Stimulated activated CD8-positive, alpha-beta memory T cell treated with anti-CD3 and anti-CD28 coated beads, Interleukin-4, amount 100 ng/mL, for 1 hour (primary cell): ENCODE data around the gene TRERF1.

Source experiments
- DNase-seq, 2 donors: peaks; one replicate each; pipeline ENCODE4 v3.0.0-alpha.2; 2020; ENCODE audit warnings: low read depth in 2 of 2, low spot score in 1 of 2

Gene TRERF1

DNA sequence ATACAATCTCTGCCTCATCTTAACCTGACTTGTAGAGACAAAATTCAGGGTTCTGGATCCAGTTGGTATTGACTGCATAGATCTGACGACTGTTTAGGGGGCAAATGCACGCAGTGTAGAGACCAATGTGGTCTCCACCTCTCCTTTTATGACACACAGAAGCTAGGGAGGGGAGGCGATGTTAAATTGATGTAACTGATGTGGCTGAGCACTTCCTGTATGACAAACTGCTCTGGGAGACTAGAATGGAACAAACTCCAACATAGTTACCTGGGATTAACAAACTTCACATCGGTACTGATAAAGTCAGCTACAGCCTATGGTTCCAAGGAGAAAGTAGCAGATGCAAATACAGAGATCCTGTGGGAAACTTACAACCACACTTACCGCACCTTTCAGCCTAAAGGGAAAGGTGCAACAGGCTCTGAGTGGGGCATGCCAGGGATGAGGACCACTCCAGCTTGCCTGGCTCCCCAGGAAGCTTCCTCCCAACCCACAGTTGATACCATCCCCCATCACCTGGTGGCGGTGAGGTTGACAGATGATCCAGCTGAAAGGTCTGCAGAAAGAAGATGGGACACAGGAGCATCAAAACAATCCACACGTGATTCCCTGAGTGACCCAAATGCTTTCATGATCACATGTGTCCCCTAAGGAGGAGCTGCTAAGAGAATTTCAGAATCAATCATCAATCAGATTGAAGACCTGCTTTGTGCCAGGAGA, 173.4 kb downstream of the TRERF1 start:
- no peak for DNase-seq

DNA sequence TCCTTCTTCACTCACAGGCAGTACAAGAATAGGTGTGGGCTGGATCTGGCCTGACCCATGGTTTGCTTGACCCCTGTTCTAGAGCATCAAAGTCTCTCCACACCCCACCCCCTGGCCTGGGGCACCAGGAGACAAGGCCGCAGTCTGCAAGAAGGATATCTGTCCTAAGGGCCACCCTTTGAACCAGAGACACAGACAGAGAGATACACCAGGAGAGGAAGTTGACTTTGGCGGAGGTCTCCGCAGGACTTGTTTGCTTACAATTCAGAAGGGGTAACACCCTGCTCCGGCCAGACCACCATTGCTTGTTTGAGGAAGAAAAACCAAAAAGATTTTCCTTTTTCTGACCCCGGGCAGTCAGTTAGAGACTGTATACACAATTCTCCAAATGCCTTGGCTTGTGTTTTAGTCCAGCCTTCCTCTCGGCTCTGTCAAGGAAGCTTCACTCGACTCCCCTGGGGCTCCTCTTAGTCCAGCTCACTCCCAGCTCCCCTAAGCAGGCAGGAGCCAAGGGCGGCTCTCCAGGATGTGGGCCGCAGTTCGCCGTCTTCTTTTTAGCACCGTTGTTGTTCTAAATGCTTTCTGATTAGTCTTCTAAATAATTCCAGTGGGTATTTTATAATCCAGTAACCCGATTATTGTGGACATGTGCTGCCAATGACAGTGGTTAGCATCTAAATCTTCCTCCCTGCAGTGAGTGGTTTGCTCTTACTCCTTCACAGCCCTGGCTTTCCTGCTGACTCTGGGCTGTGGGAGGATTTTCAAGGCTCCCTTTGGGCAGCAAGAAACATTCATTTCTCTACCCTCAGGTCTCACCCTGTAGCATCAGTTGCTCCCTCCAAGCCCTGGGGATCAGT, 175.5 kb downstream of the TRERF1 start:
- DNase-seq = no peak

DNA sequence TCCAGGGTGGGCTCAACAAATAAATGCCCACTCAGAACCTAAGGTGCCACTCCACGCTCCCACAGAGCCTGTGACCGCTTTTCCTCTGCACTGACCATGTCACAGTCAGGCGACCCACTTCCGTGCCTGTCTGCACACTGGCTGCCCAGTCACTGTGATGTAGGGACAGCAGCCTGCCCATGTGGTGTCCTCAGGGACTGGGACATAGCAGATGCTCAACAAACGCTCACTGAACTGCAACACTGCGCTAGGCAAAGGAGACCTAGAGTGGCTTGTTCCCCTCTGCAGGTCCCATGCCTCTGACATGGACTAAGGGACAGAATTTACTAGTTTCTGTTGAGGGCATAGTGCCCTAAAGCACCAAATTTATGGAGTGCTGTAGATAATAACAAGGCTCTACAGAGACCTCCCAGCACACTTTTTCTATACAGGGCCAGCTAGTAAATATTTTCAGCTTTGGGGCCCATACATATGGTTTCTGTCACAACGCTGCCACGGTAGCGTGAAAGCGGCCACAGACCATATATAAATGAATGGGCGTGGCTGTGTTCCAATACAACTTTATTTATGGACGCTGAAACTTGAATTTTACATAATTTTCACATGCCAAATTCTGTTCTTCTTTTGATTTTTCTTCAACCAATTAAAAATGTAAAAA, 176.2 kb downstream of the TRERF1 start:
- DNase-seq = no peak

DNA sequence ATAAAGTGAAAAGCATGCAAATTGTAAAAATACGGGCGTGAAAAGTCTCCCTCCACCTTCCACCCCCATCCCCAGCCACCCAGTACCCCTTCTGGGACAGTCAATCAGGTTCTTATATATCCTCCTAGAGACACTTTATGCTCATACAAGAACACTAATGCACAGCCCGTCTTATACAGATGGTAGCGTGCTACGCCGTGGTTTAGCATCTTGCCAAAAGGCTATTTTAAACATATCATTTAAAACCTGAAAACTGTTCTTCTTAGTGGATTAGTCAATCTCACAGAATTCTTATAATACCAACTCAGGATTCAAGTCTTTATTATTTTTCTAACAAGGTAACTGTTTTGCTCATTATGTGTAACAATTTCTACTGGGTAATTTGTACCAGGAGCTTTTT, 176.8 kb downstream of the TRERF1 start:
- DNase-seq = no peak

DNA sequence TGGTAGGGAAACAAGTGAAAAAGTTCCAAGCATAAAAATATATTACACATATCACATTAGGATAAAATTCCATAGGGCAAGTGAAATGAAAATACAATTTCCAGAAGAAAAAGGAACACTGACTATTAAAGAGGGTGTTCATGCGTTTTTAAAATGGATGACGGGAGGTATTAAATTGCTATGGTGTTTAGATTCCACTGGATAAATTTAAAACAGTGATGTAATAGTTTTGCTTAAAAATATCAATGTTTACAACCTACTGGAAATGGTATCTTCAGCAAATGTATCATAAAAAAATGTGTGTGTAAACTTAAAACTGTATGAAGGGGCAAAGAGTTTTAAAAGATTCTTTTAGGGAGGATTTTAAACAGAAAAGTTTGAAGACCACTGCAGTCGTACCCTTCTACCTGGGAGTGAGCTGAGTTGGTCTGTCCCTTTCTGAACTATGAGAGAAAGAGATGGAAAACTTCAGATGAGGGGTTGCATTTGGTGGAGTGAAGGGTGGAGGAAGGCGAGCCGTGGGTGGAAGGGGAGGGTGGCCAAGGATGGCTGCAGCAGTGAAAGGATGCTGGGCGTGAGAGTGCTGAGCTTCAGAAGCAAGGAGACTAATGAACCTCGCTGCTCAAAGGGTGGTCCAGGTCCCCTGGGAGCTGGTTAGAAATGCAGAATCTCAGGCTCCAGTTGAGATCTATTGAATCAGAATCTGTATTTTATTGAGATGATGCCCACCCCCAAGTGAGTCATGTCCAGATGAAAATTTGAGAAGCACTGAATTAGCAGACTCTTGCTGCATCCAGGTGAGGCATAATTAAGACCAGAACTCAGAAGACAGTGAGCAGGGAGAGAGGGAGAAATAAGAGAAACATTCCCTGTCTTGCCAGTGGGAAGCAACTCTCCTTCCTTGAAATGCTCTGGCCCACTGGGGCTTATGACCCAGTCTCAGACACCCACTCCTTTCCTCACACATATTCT, 179.6 kb downstream of the TRERF1 start:
- DNase-seq = no peak

DNA sequence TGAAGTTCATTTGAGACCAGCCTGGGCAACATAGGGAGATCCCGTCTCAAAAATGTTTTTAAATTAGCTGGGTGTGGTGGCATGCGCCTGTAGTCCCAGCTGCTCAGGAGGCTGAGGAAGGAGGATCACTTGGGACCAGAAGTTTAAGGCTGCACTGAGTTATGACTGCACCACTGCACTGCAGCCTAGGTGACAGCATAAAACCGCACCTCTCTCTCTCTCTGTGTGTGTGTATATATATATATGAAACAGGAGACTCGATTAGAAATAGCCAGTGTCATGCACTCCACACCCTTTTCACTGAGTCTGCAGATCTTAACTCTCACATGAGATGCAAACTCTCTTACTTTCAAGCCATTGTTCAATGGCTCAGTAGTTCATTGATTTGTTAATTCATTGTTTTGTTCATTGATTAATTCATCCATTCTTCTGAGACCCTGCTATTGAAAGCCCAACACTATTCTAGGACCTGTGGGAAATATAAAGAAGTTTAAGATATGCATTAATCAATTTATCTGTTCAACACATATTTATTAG, 181.7 kb downstream of the TRERF1 start:
- no peak for DNase-seq

DNA sequence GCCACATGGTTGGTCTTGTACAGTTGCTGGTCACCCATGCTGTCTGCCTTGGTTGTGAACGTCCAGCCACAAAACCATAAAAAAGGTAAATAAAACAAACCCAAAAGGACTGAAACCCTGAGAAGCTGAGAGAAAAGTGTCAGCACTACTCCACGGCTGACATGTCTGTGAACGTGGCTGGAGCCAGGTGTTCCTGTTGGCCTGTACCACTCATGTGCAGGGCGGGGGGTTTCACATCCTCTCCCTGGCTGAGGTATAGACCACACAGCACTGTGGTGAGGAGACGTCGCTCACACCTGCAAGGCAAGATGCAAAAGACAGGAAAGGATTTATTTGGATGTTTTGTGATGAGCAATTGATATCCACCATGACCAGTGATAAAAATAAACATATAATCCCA, 182.2 kb downstream of the TRERF1 start:
- no peak for DNase-seq

DNA sequence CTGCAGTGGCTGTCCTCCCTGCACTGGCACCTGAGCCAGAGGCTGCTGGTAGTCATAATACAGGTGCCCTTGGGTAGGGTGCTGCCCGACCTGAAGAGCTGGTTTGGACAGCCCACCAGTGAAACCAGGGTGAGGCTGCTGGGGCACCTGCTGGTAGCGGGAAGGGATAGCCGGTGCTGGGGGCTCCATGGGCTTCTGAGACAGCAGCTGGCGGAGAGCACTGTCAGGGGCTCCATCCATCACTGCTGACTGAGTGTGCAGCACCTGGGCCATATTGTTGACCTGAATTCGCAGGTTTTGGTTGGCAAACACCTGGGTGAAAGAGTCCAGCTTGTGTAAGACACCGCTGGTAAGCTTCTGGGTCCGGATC, 182.9 kb downstream of the TRERF1 start:
- DNase-seq = no peak

DNA sequence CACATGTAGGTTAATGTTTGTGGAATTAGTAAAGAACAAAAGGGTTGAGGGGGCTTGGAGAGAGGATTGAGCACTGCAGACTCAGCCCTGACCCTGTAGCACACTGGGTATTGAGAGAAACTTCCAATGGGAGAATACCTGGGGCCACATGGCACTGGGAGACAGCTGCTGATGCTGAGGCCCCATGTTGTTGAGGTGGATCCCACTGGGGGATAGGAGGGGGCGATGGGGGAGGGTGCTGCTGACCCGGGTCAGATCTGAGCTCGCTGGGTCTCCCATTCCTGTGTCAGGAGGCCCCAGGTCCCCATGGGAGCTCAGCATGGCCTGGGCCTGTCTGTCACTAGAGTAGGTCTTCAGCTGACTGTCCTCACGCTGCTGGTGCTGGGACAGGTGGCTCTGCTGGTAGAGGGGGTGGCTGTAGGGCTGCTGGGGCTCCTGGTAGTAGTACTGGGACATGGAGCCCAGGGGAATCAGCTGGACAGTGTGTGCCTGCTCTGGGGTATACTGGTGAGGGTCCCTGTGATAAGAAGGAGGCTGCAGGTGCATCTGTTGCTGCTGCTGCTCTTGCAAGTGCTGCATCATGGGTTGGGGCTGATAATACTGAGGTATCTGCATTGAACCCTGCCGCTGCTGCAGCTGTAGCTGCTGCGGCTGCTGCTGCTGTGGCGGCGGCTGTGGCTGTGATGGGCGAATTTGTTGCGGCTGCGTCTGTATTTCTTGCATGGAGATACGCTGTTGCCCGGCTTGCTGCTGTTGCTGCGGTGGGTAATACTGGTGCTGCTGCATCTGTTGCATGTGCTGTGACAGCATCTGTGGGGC, 183.5 kb downstream of the TRERF1 start:
- no peak for DNase-seq

DNA sequence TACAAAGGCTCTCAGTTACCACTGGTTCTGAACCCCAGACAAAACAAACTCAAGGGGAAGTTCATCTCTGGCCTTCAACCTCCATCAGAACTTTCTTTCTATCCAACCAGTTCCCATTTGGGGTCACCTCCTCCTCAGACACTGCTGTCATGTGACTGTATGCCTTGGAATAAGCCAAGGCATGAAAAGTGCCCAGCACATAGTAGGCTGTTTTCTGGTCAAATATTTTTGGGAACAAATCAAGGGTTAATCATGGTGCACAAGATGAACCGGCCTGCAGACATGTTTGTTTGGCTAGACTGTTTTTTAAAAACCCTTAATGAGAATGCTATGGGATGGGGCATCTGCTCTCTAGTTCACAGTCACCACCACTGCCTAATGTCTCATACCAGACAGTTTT, 185.2 kb downstream of the TRERF1 start:
- no peak for DNase-seq

DNA sequence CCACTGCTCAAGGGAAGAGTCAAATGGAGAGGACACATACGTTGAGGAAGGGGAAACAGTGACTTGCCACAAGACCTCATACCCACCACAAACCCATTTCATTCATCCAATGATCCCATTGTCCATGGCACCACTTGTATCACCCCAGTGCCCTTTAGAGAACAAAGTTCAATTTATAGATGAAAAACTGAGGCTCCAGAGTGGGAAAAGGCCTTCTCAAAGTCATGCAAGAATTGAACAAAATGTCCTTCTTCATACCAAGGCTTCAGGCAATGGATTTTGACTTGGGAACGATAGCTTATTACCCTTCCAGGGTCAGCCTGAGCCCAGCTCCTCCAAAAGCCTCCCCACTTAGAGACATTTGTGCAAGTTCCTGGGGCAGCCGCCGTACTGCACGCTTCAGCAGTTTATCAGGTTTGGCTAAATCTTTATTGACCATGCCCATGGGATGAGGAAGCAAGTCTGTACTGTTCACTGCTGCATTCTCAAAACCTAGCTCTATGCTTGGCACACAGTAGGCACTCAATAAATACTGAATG, 186.8 kb downstream of the TRERF1 start:
- DNase-seq = no peak

DNA sequence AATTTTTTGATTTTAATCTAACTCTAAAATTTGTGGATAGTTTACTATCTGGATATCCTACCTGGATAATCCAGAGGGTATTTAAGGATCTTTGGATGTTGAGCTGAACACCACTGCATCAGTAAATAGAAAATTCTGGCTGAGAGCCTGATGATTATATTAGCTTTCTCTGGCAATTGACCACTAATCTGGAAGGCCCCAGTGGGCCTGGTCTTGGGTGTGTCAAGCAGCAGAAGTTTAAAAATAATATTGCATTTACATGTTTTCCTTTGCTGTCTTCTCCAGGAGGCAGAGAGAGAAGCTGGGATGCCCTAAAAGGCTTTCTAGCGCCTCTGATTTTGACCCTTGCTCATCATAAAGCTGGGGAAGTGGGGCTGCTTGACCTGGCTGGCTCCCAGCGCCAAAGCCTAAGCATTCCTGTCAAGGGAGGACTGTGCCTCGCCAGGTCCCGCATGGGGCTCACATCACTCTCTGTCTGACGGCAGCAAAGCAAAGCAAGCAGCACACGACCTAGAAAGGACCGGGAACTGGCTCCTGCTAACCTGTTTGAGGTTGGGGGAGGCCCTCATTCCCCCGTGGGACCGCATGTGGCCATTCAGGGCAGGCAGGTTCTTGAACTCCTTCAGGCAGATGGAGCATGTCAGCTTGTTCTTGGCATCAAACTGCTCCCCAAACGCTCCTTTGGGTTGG, 187.4 kb downstream of the TRERF1 start:
- no peak for DNase-seq

DNA sequence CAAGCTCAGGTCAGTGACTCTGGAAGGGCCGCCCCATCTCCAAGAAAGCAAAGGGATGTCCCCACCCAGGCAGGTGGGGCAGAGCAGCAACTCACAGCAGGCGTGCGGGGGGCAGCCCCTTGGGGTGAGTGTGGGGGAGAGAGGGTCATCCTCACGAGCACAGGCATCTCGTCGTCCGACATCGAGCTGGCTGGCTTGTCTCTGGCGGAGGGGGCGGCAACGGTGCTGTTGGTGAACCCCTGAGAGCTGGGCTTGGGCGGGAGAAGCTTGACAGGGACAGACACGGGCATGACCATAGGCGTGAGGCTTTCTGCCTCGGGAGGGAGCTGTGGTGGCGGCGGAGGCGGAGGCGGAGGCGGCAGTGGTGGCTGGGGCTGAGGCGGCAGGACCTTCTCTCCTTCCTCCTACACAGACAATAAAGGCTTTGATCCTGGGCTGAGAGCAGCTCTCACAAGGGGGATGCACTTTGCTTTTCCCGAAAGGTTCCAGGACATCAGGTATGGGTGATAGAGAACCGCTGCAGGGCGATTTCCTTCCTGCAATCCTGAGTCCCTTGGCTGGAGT, 188.5 kb downstream of the TRERF1 start:
- DNase-seq = no peak

DNA sequence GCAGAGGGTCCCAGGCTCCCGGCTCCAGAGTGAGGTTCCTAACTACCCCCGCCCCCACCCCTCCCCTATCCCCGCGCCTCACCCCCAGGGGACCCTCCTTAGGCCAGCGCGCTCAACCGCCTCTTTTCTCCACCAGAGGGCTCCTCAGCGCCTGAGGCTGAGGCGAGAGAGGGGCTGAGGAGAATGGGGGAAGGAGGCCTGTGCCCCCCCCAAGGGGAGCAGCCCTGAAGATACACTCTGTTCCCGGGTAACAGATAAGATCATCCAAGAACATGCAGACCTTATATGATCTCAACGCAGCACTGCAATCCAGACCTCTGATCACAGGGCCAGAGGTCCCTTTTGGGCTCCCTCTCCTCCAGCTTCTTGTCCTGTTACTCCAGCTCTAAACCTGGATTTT, 190.8 kb downstream of the TRERF1 start:
- DNase-seq = no peak

DNA sequence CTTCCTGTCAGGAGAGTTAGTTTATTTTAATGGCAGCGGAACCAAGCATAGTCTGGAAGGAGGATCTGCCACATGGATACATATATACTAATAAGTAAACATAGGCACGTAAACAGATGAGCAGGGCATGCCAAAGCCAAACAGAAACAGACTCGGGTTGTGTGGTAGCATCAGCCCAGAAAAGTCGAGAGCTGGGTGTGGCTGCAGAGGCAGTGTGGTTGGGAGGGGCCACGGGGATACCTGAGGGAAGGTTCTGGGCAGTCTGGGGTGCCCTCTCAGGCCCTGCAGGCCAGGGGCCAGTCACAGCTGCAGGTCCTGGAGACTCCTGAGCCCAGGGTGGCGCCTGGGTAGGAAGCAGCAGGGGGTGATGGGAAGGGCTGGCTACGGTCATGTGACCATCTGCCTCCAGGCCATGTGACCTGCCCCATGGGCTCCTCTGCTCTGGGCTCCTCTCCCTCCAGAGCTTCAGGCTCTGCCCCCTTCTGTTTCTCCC, 191.3 kb downstream of the TRERF1 start:
- no peak for DNase-seq

DNA sequence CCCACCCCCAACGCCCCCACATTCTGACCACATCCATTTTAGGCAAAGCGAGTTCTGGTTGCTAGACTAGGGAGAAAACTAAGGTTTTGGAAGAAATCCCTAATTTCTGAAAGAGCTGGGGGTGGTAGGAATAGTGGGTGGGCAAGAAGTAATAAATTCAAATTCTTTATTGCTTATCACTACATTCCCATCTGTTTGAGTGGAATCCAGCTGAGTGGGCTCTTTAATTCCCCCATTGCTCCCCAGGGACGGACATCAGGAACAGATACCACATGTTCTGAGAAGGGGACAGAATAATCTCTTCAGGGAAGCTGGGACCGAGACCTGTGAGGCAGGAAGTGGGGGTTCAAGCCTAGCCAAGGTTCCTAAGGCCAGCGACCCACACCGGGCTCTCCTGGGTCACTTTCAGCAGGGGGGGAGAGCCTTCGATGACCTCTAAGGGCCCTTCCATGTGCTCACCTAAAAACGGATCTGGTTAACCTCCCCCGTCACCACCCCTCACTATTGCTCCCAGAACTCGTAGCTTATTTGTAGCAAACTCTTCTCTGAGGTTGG, 191.8 kb downstream of the TRERF1 start:
- no peak for DNase-seq

DNA sequence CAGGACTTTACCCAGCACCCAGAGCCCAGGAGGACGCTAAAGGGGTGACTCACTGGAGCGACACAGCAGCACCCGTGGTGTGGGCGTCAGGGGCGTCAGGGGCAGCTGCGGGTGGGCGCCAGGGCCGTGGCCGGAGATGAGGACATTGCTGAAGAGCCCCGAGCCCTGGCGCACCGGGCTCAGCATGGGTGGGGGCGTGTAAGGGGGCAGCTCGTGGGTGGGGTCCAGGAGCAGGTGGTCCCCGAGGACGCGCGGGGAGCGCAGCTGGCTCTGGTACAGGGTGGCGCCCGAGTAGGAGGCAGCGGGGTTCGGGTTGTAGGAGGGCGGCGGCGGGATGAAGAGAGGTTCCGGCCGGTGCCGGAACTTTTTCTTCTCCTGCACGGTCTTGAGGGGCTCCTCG, 192.4 kb downstream of the TRERF1 start:
- no peak for DNase-seq

DNA sequence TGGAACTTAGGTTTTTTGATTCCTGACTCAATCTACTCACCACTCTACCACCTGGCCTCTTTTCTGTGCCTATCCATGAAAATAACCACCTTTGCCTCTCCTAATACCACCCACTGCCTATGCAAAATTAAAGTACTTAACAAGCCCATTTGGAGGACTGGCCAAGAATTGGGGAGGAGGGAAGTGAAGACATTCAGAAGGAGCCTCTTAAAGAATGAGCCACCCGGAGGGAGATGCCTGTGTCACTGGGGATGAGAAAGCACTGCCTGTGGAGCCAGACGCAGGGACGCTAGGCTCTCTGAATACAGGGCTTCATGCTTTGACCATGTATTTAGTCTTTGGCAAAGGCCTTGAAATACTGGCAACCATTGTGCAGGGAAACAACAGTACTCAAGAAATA, 194.1 kb downstream of the TRERF1 start:
- no peak for DNase-seq
